Hematopoietic multipotent progenitor cell treated with erythropoietin and hydrocortisone succinate and interleukin-3 and kit ligand, for 8 days (in vitro differentiated cells): ENCODE data around the gene NCS1.

Experiments
- DNase-seq: peaks from one replicate; pipeline ENCODE4 v3.0.0-alpha.2; 2015

Gene NCS1

DNA sequence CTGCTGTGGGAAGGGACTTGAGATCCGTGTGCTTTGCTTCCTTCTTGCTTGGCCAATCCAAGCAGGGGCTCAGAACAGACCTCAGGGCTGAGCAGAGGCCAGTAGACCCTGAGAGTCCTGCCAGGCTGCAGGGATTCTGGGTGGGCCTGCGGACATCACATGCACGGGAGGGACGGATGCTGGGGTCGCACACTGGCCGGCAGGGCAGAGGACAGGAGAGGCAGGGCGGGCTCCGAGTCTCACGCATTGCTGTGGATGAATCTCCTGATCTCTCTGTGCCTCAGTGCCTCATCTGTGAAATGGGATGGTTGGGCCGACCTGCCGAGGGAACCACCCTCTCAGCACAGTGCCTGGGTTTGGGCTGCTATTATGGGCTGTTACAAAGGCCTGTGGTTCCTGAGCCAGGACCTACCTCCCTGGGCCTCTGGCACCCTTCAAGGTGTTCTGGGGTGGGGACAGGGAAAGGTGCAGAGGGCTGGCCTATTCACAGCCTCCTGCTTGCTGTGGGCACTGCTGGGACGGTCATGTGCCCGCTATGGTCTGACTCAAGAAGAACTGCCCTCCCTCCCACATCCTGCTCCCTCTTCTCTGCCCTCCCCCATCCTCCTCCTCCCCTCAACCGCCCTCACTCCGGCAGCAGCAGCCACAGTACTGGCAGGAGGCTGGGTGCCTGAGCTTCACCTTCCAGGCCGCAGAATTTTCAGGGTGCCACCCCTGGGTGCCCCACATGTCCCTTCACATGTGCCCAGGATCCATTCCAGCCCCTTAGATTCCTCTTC, 43.3 kb downstream of the NCS1 start:
- DNase-seq: peak; percentile 49

DNA sequence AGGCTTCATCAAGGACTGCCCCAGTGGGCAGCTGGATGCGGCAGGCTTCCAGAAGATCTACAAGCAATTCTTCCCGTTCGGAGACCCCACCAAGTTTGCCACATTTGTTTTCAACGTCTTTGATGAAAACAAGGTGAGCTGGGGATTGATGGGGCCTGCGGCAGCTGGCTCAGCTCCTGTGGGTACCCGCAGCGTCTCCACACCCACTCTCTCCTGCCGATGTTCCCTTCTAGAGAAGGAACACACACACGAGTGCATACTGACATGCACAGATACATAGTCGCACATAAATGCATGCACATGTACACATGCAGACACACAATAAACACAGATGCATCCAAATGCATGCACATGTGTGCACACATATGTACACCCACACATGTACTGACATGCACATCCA, 45.6 kb downstream of the NCS1 start:
- DNase-seq: no peak

GRCh38 chr9:130219661-130220096, 47.5 kb downstream of the NCS1 start:
- no peak for DNase-seq

DNA sequence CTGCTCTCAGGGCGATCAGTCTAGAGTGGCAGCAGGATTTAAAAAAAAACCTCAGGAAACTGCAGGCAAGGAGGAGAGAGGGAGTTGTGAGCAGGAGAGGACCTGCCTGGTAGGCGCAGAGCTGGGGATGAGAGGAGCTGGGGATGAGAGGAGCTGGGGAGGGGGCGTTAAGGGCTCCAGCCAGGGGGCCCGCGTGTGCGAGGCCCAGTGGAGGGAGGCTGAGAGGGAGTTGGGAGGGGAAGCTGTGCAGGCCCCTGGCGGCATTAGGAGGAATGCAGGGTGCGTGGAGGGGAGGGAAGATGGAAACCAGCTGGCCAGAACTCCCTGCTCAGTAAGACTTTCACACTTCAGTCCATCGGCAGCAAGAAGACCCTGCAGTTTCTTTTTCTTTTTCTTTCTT, 48.1 kb downstream of the NCS1 start:
- DNase-seq: no peak

DNA sequence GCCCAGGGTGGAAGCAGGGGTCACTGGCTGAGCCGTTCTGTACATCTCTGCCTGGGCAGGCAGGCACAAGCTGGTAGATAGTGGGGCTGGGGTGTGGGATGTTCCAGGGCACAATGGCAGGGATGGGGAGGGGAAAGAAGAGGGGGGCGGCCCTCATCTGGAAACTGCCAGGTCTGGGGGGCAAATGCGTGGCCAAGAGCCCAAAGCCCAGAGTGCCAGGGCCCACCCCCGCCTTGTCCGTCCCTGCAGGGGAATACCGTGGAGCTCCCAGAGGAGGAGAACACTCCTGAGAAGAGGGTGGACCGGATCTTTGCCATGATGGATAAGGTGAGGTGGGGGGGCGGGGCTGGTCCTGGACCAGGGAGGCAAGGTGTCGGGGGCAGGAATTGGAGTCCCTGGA, 50.6 kb downstream of the NCS1 start:
- DNase-seq: no peak

DNA sequence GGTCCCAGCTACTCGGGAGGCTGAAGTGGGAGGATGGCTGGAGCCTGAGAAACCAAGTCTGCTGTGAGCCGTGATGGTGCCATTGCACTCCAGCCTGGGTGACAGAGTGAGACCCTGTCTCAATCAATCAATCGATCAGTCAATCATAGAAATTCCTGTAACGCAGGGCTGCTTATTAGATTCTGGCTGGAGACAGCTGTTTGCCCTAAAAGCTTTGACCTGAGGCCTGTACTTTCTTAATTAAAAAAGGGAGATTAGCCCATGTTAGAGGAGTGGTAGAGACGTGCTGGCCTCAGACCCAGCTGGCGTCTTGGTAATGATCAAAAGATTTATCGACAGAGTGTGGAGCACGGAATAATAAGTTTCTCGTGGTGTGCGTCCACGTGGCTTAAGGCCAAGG, 52.9 kb downstream of the NCS1 start:
- no peak for DNase-seq

- DNase-seq: no peak
Observed at GRCh38 chr9:130225586-130225985, 53.4 kb downstream of the NCS1 start.

DNA sequence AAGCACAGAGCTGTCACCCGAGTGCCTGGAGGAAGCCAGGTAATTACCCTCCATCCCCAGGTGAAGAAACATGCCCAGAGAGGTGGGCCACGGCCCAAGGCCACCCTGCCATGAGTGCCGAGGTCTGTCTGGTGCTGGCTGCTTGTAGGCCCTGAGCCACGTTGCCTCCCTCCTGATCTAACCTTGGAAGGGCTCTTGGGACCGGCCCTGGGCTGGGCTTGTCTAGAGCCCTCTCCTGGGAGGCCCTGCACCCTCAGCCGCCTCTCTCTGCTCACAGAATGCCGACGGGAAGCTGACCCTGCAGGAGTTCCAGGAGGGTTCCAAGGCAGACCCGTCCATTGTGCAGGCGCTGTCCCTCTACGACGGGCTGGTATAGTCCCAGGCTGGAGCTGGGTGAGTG, 53.9 kb downstream of the NCS1 start:
- no peak for DNase-seq

DNA sequence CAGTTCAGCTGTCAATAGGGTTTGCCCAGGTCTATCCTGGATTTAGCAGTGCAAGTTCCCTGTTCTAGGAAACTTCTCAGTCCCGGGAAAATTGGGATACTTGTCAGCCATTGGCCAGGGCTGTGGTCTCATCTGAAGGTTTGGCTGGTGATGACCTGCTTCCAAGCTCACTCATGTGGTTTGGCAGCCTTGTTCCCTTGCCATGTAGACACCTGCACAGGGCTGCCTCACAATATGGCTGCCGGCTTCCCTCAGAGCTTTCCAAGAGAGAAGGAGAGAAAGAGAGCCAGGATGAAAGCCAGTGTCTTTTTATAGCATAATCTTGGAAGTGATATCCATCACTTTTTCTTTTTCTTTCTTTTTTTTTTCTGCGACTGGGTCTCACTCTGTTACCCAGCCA, 55.6 kb downstream of the NCS1 start:
- no peak for DNase-seq

DNA sequence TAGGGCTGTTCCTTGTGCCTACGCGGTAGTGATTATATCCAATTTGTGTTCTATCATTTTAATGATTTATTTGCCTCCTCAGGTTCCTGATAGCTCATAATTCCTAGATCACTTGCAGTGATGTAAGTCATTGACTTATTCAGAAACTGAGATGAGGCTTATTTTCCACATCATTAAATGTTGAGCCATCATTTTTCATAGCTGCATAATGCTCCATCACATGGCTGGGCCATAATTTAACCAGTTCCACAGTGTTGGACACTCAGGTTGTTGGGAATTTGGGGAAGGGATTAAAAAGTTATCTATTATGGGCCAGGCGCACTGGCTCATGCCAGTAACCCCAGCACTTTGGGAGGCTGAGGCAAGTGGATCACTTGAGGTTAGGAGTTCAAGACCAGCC, 57.6 kb downstream of the NCS1 start:
- no peak for DNase-seq

DNA sequence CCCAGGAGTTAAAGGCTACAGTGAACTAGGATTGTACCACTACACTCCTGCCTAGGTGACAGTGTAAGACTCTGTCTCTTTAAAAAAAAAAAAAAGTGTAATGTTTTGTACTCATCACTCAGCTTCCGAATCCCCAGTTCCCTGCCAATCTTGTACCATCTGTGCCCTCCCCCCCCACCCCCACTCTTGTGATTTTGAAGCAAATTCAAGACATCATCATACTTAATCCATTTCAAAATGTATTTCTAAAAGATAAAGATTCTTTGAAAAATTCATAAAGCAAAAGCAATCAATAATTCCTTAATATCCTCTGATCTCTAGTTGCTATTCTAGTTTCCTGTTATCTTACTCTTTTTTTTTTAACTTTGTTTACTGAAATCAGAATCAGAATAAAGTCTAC, 58.4 kb downstream of the NCS1 start:
- DNase-seq: no peak

DNA sequence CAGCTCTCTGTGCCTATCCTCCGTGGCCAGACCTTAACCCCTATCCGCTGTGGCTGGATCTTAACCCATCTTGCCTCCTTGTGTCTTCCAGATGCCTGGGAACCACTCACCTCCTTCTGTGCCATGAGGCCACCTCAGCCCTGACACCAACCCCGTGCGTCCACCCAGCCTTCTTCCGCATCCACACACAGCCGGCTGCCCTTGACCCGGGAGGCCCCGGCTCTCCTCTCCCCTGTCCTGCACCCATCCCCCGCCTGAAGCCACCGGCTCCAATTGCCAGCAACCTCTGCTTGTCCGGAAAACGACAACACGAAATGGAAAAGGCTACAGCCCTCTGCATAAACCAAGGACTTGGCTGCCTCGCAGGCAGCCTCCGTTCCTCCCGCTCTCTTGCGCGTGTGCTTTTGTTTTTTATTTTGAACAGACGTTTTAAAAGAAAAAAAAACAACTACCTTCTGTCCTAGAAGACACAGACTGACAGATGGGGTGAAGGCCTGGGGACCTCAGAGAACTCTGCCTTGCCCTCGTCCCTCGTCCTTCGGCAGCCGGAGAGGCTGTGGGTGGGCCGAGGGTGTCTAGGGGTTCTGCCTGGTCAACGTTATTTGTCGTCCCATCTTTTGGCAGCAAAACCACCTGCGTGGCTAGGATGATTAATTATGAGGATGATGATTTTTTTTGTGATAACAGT, 60.8 kb downstream of the NCS1 start:
- DNase-seq: no peak

- DNase-seq: no peak
Observed at GRCh38 chr9:130233587-130233945, 61.4 kb downstream of the NCS1 start.

DNA sequence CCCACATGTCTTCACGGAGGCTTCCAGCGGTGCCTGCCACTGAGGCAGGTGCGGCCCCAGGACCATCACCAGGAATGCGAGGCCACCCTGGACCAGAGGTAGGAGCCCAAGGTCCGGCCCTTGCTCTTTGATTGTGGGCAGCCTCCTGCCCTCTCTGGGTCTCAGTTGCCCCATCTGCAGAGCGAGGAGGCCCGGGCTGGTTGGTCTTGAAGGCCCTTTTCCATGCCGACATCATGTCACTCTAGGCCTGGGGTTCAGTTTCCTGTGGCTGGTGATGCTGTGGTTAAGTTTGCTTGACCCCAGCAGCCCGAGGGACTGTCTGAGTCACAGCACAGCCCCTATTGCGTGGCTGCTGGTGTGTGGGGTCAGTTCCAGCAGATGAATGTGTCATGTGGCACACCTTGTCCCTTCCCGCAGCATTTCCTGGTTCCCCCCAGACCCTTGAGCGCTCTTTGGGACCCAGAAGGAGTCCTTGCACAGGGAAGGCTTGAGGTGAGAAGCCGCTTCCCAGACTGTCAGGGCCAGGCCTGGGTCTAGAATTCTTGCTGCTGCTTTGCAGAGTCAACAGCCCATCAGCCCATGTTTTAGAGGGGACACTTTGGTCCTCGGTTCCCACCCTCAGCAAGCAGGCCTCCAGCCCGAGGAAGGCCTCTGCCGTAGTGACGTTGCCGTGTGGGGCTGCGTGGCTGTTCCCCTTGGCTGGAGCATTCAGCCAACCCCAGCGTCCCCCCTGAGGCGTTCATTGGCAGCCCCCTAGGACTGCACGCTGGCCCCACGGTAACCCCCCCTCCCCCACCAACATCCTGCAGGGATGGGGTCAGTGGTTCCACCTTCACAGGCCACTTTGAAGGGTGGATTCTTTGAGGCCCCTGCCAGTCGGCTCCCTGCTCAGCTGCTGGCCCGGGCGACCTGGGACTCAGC, 62.4 kb downstream of the NCS1 start:
- DNase-seq: no peak

DNA sequence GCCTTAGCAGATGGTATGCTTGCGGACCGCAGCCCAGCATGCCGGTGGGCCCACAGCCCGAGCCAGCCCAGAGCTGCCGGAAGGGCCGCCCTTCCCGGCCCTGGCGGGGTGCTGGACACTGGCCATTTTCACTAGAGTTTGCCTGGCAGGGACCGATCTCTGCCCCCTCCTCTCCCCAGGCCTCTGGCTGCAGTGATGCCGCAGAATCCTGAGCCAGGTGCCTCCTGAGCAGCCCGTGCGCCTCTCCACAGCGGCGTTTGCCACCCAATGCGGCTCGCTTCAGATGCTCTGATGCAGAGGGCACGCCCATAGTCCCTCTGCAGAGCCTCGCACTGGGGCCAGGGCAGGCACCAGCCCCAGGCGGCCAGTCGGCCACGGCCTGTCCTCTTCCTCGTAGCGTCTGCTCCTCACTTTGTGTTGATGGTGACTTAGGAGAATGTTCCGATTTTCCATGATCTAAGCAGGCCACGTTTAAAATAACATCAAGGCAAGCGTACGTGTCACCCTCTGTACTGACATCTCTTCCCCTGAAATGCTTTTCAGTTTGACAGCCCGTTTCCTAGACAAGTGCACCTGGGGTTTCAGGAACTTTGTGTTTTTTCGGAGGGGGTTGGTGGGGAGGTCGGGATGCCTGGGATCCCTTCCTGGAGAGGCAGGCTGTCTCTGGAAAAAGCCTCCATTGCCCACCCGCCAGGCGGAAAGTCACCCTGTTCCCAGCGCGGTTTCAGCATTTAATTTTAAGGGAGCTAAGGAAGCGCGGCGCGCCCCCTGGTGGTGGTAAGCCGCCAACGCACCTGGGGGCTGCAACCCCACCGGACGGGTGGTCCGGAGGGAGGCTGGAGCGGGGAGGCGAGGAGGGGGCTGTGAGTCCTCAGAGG, 63.6 kb downstream of the NCS1 start:
- peak; percentile 65 for DNase-seq

- no peak for DNase-seq
Observed at GRCh38 chr9:130236436-130236985, 64.3 kb downstream of the NCS1 start.

- no peak for DNase-seq
Observed at GRCh38 chr9:130237076-130237475, 64.9 kb downstream of the NCS1 start.

GRCh38 chr9:130237763-130238524, 65.7 kb downstream of the NCS1 start:
- DNase-seq: no peak

GRCh38 chr9:130239363-130239695, 67.1 kb downstream of the NCS1 start:
- DNase-seq: no peak

DNA sequence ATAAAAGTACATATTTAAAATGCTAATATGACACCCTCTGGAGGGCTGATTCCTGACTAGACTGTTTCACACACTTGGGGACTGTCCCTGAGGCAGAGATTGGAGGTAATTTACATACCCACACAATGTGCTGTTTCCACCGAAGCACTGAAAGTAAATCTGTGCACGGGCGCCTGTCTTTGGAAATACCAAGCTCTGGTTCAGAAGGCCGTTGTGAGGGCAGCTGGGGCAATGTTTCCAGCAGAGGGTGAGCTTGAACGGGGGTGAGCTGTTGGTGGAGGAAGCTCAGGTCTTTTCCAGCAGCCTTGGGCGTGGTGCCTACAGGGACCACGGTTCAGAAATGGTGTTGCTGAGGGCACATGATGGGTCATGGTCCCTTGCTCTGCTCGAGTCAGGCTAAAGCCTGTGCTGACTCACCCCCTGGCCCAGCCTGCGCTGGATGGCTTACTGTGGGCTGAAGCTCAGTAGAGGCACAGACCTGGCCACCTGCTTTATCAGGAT, 67.6 kb downstream of the NCS1 start:
- DNase-seq: peak; percentile 26
